Germinal center (tissue), 1 donor: ENCODE measurements around the gene TMCO2.
"Not testable (repeated sequence)": the region's sequence is repeated elsewhere in the genome, so short reads cannot be mapped to it uniquely, and the experiment has no call there.

Experiments used
- DNase-seq: peaks from one replicate; pipeline ENCODE4 v3.0.0; 2012; ENCODE audit warnings: mixed read lengths, low spot score

Gene TMCO2

DNA sequence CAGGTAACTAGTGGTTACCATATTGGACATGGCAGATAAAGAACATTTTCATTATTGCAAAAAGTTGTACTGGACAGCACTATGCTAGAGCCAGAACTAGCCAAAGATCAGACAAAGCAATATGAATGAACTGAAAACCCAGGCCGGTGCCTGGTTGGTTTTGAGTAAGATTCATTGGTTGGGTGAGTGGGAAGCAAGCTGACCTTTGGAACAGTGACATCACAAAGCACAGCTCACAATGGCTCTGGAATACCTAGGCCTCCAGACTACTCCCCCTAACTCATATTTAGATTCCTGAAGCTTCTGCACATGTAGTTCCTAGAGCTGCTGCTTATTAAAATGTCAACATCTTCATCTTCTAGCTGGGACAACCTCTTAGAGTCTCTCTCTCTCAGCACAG is at the start of gene TMCO2:
Gene TMCO2, plus strand, starts transcription at position 283 of the 400 bp plus-strand sequence. Its CDS starts 57 bp downstream, at position 340.
- no peak for DNase-seq

GRCh38 chr1:40199126-40199525 is 48.6 kb upstream of the TMCO2 start:
- no peak for DNase-seq

DNA sequence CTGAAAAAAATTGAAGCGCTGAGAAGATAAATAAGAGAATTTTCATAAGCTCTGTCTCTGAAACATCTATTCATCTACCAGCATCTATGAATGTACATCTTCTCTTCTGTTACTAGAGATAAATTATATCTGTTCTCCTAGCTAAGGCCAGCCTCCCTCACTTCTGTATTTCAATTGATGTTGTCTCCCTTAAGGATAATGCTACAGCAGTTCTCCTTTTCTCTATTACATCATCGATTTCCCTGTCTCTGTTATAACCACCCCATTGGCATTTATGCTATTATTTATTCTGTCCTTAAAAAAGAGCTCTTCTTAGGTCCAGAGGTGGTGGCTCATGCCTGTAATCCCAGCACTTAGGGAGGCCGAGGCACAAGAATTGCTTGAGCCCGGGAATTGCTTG is 42.9 kb upstream of the TMCO2 start:
- no peak for DNase-seq

- no peak for DNase-seq
These were observed 37.1 kb upstream of the TMCO2 start for GRCh38 chr1:40210511-40211204.

DNA sequence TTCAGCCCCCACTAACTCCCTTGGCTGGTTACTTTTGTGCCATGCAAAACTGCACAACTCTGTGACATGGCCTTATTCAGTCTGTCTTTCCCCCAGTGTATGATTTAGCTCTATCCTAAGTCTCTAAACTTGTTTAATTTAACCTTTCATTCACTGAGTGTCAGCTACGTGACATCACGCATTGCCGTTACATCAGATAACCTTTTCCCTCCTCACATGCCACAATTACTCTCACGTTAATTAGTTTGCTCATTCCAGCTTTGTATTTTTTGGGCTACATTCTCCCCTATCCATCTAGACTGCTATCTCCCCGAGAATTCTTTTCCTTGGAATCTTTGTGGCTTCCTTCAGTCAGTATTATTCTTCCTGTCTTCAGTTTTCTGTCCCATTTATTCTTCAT is 29.4 kb upstream of the TMCO2 start:
- DNase-seq = no peak

- not testable (repeated sequence) for DNase-seq
These were observed 26.2 kb upstream of the TMCO2 start for GRCh38 chr1:40221471-40221905.

DNA sequence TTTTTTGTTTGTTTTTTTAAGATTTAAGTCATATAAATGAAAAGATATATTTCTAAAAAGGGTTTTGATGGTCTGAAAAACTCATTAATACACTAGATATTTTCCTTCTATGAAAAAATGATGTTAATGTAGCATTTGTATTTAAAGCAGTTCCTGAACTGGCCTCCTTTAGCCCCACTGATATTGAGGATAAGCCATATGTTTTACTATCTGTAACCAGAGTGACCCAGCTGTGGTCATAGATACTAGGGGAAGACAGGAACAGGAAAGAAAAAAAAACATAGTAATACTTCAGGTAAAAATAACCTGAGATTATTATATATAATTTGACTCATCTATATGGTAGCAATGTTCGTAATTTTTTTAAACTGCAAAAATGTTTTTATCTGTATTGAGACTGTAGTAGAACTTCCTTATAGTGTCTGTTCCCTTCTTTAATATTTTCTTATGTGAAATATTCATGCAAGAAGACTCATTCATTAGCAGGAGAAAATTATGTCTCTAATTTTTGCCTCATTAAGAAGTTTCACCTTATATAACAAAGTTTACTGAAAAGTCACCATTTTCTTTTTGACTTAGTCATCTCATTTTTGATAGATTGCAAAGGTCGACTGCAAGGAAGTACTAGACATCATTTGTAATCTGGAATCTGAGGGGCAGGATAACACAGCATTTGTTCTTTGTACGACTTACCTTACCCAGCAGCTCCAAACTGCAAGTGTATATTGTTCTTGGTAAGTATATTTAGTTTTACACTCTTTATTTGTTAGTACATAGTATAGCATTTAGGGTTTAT is 25.6 kb upstream of the TMCO2 start:
- DNase-seq = no peak

GRCh38 chr1:40224040-40224439 is 23.7 kb upstream of the TMCO2 start:
- DNase-seq = no peak

GRCh38 chr1:40226192-40226591 is 21.5 kb upstream of the TMCO2 start:
- no peak for DNase-seq

DNA sequence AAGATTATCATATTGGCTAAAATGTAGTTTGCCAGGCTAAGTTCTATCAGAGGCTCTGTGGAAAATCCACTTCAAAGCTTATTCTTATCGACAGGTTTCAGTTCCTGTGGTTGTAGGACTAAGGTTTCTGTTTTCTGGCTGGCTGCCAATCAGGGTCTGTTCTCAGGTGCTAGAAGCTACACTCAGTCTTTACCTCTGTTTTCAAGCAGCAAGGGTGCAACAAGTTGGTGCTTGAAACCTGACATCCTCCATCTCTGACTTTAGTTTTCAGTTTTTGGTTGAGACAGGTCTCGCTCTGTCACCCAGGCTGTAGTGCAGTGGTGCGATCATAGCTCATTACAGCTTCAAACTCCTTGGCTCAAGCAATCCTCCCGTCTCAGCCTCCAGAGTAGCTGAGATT is 15.3 kb upstream of the TMCO2 start:
- DNase-seq = peak; percentile 25

- DNase-seq = no peak
These were observed 8.1 kb upstream of the TMCO2 start for GRCh38 chr1:40239626-40240025.

- no peak for DNase-seq
These were observed 7.3 kb upstream of the TMCO2 start for GRCh38 chr1:40240390-40240789.

DNA sequence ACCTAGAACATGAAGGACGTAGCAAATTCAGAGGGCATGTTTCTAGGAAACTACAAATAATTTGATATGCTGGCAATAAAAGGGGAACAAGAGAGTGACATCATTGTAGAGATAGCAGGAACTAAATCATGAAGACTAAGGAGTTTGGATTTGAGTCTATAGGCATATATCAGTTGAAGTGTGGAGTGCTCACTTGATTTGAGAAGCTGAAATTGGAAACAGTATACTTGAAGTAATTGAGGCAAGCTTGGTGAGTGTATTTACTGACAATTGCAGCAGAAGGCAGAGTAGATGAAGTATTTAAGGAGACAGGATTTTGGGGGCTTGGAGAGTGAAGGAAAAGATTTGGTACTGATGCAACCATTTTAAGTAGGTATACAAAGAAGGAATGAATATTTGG is 6.4 kb upstream of the TMCO2 start:
- no peak for DNase-seq

- no peak for DNase-seq
These were observed 4.4 kb upstream of the TMCO2 start for GRCh38 chr1:40243351-40243750.

DNA sequence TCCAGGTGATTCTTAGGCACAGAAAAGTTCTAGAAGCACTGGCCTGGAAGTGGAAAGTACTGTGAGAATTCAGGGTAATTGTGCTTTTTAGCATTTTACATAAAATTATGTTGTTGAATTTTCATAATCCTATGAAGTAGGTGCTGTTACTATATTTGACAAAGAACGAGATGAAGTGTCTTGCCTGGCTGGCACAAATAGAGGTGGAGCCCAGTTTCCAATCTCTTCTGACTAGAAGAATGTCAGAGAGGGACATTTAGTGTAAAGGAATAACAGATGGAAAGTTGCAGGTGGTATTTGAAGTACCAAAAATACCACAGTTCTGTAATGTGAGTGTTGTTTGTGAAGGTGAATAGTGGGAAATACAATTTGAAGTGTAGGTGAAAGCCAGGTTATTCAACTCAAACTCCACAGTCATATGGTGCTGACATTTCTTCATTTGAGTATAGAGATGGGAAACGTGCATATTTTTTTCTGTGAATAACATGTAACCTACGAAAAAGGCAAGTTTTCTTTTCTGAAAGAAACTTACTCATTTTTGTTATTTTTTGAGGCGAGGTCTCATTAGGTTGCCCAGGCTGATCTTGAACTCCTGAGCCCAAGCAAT is 3.5 kb upstream of the TMCO2 start:
- DNase-seq = no peak

DNA sequence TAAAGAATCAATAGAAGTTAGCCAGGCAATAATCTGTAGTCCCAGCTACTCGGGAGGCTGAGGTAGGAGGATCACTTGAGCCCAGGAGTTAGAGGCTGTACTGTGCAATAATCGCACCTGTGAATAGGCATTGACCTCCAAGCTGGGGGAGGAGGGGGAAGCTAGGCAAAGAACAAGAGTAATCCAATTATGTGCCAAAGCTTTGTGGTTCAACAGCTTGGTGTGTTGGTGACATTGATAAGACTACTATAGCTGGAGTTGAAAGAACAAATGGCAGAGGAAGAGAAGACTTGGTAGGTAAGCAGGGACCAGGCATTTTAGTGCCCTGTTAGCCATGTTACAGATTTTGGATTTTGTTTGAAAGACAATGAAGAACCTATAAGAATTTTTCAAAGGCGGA is 2.1 kb upstream of the TMCO2 start:
- no peak for DNase-seq

- DNase-seq = no peak
These were observed 675 bp downstream of the TMCO2 start for GRCh38 chr1:40248412-40248811.

GRCh38 chr1:40251456-40251855 is 3.7 kb downstream of the TMCO2 start:
- DNase-seq = no peak

- no peak for DNase-seq
These were observed 4.9 kb downstream of the TMCO2 start for GRCh38 chr1:40252601-40253000.

DNA sequence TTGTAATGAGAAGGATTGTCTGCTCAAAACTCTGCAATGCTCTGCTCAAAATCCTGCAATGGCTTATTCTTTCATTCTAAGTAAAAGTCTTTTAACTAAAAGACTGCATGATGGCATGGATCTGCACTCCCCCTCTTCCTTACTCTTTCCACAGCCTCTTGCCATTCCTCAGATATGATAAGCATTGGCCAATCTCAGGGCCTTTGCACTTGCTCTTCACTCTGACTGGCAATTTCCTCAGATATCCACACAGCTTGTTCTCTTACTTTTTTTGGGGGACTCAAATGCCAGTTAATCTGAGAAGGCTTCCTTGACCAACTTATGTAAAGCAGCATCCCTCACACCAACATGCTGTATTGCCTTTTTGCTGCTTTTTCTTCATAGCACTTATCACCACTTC is 7.5 kb downstream of the TMCO2 start:
- DNase-seq = no peak

DNA sequence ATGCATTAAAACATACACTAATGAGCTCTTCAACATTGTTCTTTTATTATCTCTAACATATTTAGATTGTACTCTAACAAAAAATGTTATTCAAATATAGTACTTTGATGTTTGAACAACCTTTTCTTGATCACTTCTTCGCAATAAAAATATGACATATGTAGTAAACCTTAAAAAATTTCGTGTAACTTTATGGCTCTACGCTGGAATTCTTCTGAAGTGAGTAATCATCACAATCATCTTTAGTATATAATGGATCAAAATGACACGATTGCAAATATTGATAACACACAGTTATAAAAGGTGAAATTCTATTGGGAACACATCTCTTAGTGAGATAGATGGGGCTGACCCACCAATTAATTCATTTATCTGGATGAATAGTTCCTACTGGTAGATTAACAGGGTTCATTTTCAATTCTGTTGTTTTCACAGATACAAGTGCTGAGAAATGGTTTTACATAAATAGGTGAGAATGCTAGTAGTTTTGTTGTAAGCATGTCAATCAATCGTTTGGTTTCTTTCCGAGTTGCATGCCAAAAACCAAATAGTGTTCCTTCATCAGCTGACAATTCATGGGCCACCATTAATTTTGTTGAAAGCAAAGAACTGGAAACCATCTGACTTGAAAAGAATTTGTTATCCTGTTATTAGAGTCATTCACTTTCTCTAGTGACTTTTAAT is 8.8 kb downstream of the TMCO2 start:
- DNase-seq = no peak

DNA sequence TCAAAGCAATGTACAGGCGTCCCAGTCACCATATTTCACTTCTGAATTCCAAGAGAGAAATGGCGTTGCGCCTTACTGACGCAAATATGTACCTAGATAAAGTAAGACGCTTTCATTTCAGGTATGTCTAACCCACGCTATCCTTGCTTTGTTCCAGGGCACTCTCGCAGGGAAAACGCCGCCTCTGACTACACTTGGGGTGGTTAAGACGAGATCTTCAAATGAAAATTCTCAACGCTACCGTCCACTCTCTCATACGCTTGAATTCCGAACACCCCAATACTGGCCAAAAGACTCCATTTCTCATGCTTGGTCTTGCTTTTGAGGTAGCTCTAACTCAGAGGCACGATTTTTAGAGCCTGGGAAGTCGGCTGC is 9.6 kb downstream of the TMCO2 start:
- peak; percentile 6 for DNase-seq
